Measurements from ENCODE around the gene SLC9C1.

Gene SLC9C1

DNA sequence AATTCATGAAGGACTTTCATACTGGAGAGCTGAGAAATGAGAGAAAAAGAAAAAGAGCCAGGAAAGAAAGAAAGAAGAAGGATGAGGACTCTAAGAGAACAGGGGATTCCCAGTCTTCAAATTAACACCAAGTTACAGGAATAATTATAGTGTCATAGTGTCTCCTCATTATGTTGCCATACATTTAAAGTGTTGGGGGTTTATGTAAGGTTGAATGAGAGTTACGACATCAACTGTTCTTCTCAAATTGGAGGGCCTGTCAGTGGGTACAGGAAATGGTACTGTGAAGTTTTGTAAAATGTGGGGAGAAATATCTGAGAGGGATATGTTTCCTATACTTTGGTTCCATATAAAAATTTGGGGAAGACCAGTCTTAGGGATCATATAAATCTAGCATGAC is 26.7 kb upstream of the SLC9C1 start:
- no peak for TF ChIP-seq CTCF (conservative IDR thresholded peaks at IDR 0.05)
- TF ChIP-seq ZFX (IDR thresholded peaks at IDR 0.05) = no peak
- H3K27ac ChIP-seq = no peak overlapping the region

DNA sequence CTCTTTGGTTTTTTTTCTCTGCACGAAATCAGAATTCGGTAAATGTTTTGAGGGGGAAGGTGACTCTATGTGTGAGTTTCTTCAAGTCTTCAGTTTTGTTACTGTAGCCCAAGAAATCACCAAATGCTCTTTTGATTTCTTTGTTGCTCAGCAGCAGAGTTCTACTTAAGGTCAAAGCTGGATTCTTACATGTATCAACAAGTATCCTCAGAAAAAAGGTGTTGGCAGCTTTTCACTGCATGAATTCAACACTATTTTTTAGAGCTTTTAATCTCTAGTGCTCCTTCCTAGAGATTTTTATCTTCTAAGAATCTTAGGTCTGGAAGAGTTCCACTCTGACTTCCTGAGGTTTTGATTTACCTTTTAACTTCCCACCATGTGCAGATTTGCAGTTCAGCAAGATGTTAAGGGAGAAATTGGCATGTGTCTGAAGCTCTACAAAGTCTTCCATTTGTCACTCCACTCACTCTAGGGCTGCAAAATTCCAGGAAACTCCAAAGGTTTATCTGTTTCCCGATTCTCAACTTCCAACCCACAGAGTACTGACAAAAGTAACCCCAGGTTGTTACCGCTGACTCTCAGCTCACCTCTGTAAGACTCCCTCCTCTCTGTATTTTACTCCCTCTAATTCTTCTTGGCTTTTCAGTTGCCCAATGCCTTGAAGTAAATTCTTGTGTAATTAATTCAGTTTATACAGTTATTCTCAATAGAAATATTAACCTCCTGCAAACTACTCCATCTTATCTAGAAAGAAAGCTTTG is 25.7 kb upstream of the SLC9C1 start:
- TF ChIP-seq CTCF (conservative IDR thresholded peaks at IDR 0.05) (no peak), ZFX (IDR thresholded peaks at IDR 0.05) (no peak)
- H3K27ac ChIP-seq = no peak overlapping the region

GRCh38 chr3:112315791-112316190 is 21.8 kb upstream of the SLC9C1 start:
- TF ChIP-seq CTCF (conservative IDR thresholded peaks at IDR 0.05) (no peak), ZFX (IDR thresholded peaks at IDR 0.05) (no peak)
- H3K27ac ChIP-seq = no peak overlapping the region

GRCh38 chr3:112314649-112315048 is 20.6 kb upstream of the SLC9C1 start:
- no peak for TF ChIP-seq ZFX (IDR thresholded peaks at IDR 0.05)
- no peak for TF ChIP-seq CTCF (conservative IDR thresholded peaks at IDR 0.05)
- no peak overlapping the region for H3K27ac ChIP-seq

DNA sequence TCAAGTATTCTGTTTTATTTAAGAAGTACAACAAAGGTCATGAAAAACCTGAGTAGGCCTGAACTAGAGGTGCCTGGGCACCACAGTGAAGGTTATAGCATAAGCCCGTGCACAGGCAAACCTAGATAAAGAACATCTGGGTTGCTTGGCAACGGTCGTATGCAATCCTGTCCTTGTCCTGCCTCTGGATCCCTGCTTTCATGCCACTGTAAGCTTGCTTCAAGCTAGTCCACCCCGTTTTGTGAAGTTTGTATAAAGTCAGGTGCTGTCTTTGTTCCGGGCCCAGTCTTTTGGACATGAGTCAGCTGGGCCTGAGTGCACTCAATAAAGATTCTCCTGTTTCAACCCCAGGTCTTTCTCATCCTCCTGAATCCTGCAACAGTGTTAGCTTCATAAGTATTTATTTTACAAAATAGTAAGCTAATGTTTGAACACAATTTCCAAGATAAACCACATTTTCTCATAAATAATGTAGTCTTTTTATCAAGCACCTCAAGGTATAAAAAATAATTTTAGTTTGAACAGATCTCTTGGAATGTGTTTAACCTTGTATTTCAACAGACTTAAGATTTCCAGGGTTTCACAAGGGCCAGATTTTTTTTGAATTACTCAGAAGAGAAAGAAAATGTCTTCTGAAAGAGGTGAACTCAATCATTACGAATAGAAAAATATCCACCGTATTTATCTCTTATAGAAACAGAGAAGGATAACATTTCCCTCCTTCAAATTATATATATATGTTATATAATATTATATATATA is 14.3 kb upstream of the SLC9C1 start:
- no peak for TF ChIP-seq ZFX (IDR thresholded peaks at IDR 0.05)
- no peak overlapping the region for H3K27ac ChIP-seq

DNA sequence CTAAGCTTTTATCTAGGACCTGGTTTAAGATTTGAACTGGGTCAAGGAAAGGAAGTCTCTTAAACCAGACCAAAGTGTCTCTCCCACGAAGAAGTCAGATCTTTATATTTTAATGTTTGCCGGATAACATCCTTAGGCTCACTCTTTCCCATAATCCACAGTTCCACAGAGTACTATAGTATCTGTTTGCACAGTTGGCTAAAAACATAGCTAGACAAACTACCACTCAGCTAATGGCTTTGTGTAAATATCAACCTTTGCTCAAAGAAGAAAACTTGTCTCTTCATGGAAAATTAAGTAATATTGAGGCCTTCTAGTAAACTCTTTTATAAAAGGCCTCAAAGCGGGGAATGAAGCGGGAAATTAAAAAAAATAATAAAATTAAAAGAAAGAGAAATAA is 13.5 kb upstream of the SLC9C1 start:
- H3K27ac ChIP-seq = no peak overlapping the region
- TF ChIP-seq CTCF (conservative IDR thresholded peaks at IDR 0.05) (no peak), ZFX (IDR thresholded peaks at IDR 0.05) (no peak)

DNA sequence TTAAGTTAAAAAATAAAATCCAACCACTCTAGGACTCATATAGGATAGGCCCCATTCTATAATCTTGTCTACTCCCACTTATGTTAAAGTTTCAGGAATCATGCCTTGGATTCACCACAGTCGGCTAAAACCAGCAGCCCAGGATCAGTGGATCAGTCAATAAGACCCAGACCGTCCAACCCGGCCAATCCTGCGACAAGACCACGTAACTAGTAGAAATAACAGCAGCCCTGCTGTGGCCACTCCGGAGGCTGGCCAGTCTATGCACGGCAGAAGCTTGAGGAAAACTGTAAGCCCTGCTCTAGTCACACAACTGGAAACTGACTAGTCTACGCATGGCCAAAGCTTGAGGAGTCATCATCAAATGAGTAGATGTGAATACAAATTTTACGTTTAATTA is 12.8 kb upstream of the SLC9C1 start:
- no peak for TF ChIP-seq ZFX (IDR thresholded peaks at IDR 0.05)
- TF ChIP-seq CTCF (conservative IDR thresholded peaks at IDR 0.05) = no peak
- no peak overlapping the region for H3K27ac ChIP-seq

All from C4-2B (cell line).